OCI-LY1 (cell line): ENCODE data around the gene ADAT2.

Experiments
- H2AFZ ChIP-seq: fragments of 200-600 bp; sonication (generic), shearing (Covaris generic); 2 replicates; pipeline ENCODE4 v1.6.0; 2014; ENCODE audit warnings: antibody characterized with exemption, mild to moderate bottlenecking, low read length
- H3F3A ChIP-seq: fragments of 200-600 bp; sonication (generic), shearing (Covaris generic); 2 replicates; pipeline ENCODE4 v1.6.0; 2014; ENCODE audit warnings: mild to moderate bottlenecking, antibody characterized with exemption, low read length, moderate library complexity; ENCODE audit not compliant: insufficient read depth
- H3K27ac ChIP-seq: fragments of 200-600 bp; sonication (generic); 2 replicates; pipeline ENCODE4 v1.5.1; 2014; ENCODE audit warnings: low read length, mixed run types, mild to moderate bottlenecking, low read depth; ENCODE audit not compliant: poor library complexity, severe bottlenecking
- H3K27me3 ChIP-seq: fragments of 200-600 bp; sonication (generic); 2 replicates; pipeline ENCODE4 v1.6.0; 2014; ENCODE audit warnings: antibody characterized with exemption, mild to moderate bottlenecking, low read length, moderate library complexity; ENCODE audit not compliant: insufficient read depth
- H3K36me3 ChIP-seq: fragments of 200-600 bp; sonication (generic); 2 replicates; pipeline ENCODE4 v1.6.1; 2014; ENCODE audit warnings: mild to moderate bottlenecking, antibody characterized with exemption, low read length, moderate library complexity, mixed read lengths; ENCODE audit not compliant: insufficient read depth
- H3K4me1 ChIP-seq: fragments of 200-600 bp; sonication (generic); 2 replicates; pipeline ENCODE4 v1.5.1; 2014; ENCODE audit warnings: mild to moderate bottlenecking, low read length, moderate library complexity; ENCODE audit not compliant: insufficient read depth, severe bottlenecking
- H3K4me2 ChIP-seq: fragments of 200-600 bp; sonication (generic), shearing (Covaris generic); 2 replicates; pipeline ENCODE4 v1.6.1; 2014; ENCODE audit warnings: low read length
- H3K4me3 ChIP-seq: fragments of 200-600 bp; sonication (generic); 2 replicates; pipeline ENCODE4 v1.5.1; 2014; ENCODE audit warnings: low read length, low read depth, mild to moderate bottlenecking, mixed read lengths; ENCODE audit not compliant: poor library complexity, severe bottlenecking
- H3K79me2 ChIP-seq: fragments of 200-600 bp; shearing (Covaris generic); 2 replicates; pipeline ENCODE4 v1.6.1; 2016; ENCODE audit warnings: mixed run types, low read length, mixed read lengths; ENCODE audit not compliant: insufficient read depth
- H3K9ac ChIP-seq: fragments of 200-600 bp; sonication (generic), shearing (Covaris generic); 2 replicates; pipeline ENCODE4 v1.6.1; 2014; ENCODE audit warnings: mild to moderate bottlenecking, low read length, mixed read lengths
- H3K9me2 ChIP-seq: fragments of 200-600 bp; sonication (generic), shearing (Covaris generic); 2 replicates; pipeline ENCODE4 v1.6.1; 2014; ENCODE audit warnings: low read depth, mild to moderate bottlenecking, low read length, mixed read lengths
- H3K9me3 ChIP-seq: fragments of 200-600 bp; shearing (Covaris generic); 2 replicates; pipeline ENCODE4 v1.6.1; 2014; ENCODE audit warnings: low read length, mixed read lengths
- H4K20me1 ChIP-seq: fragments of 200-600 bp; sonication (generic), shearing (Covaris generic); 2 replicates; pipeline ENCODE4 v1.6.0; 2016; ENCODE audit warnings: mild to moderate bottlenecking, low read length; ENCODE audit not compliant: insufficient read depth
- CTCF ChIP-seq: fragments of 200-600 bp; sonication (generic), shearing (Covaris generic); IDR thresholded peaks from 2 replicates; pipeline ENCODE4 v1.5.1; 2017; ENCODE audit warnings: mild to moderate bottlenecking, antibody characterized with exemption, low read length, moderate library complexity, mixed read lengths
- EZH2 ChIP-seq: fragments of 200-600 bp; sonication (generic), shearing (Covaris generic); IDR thresholded peaks from 2 replicates; pipeline ENCODE4 v1.8.0; 2017; ENCODE audit warnings: borderline replicate concordance, mixed run types, mild to moderate bottlenecking, antibody characterized with exemption, low read length, moderate library complexity, mixed read lengths

ADAT2 gene

GRCh38 chr6:143397227-143398222 lies 53.0 kb downstream of the ADAT2 start:
- Histone ChIP-seq H4K20me1 (no peaks in the 10 kb centered on the region), H3K4me1 (no peaks in the 10 kb centered on the region), H3K9me2 (no peaks in the 10 kb centered on the region), H2AFZ (no peak overlapping the region), H3K4me2 (no peak overlapping the region), H3K27me3 (no peaks in the 10 kb centered on the region), H3K4me3 (no peak overlapping the region), H3F3A (no peaks in the 10 kb centered on the region), H3K36me3 (no peaks in the 10 kb centered on the region), H3K9me3 (no peaks in the 10 kb centered on the region), H3K9ac (no peak overlapping the region), H3K27ac (no peak overlapping the region), H3K79me2 (no peaks in the 10 kb centered on the region)
- TF ChIP-seq EZH2 (no peak), CTCF (no peak)

GRCh38 chr6:143396497-143397226 lies 53.8 kb downstream of the ADAT2 start:
- Histone ChIP-seq H4K20me1 (no peaks in the 10 kb centered on the region), H3K4me2 (no peak overlapping the region), H3K9ac (no peak overlapping the region), H3F3A (no peaks in the 10 kb centered on the region), H3K27me3 (no peaks in the 10 kb centered on the region), H2AFZ (no peak overlapping the region), H3K4me1 (no peaks in the 10 kb centered on the region), H3K27ac (no peak overlapping the region), H3K79me2 (no peaks in the 10 kb centered on the region), H3K4me3 (no peak overlapping the region), H3K9me3 (no peaks in the 10 kb centered on the region), H3K9me2 (no peaks in the 10 kb centered on the region), H3K36me3 (no peaks in the 10 kb centered on the region)
- TF ChIP-seq CTCF (no peak), EZH2 (no peak)

- no peak for TF ChIP-seq CTCF
- no peak for TF ChIP-seq EZH2
- Histone ChIP-seq H4K20me1 (no peaks in the 10 kb centered on the region), H3K4me2 (no peak overlapping the region), H3K79me2 (no peaks in the 10 kb centered on the region), H3K4me1 (no peaks in the 10 kb centered on the region), H2AFZ (no peak overlapping the region), H3F3A (no peaks in the 10 kb centered on the region), H3K9me3 (no peaks in the 10 kb centered on the region), H3K36me3 (no peaks in the 10 kb centered on the region), H3K27me3 (no peaks in the 10 kb centered on the region), H3K27ac (no peak overlapping the region), H3K9me2 (no peaks in the 10 kb centered on the region), H3K9ac (no peak overlapping the region), H3K4me3 (no peak overlapping the region)
Observed at GRCh38 chr6:143395699-143396098, 54.8 kb downstream of the ADAT2 start.
